K562 treated with DMSO at 1 percent for 24 hours (cell line): ENCODE results near the gene OR2L8. TPM values are rescaled to one million over a fixed set of nuclear protein-coding genes. Genes with fewer than 3 reads are reported as not detected.

Experiments used
- total RNA-seq: library from RNA; unstranded; fragments of 300-600 nt; gene quantifications from 2 replicates; pipeline ENCODE4 v1.2.3, GENCODE V29; 2022; ENCODE audit warnings: low read depth; ENCODE audit not compliant: insufficient read depth

Gene OR2L8
- total RNA-seq = not detected in 2 replicates

GRCh38 chr1:247948558-247948957 lies at the start of gene OR2L8:
Gene OR2L8, plus strand, starts transcription at chr1:247948858. Its CDS starts 0 bp downstream, at chr1:247948858.

GRCh38 chr1:247919952-247920351 lies 28.7 kb upstream of the OR2L8 start, which contains the start of gene OR2T8:
Gene OR2T8, plus strand, starts transcription at chr1:247920252. Its CDS starts 766 bp downstream, at chr1:247921018.

GRCh38 chr1:247924868-247925267 lies 23.8 kb upstream of the OR2L8 start, which contains the start of gene OR2AJ1:
Gene OR2AJ1, plus strand, starts transcription at chr1:247924889. Its CDS starts 8,880 bp downstream, at chr1:247933769.

GRCh38 chr1:247964933-247965332 lies 16.3 kb downstream of the OR2L8 start, which contains the start of gene OR2AK2:
Gene OR2AK2, plus strand, starts transcription at chr1:247965233. Its CDS starts 144 bp downstream, at chr1:247965377.

Other genes with a start within 250 kb of the OR2L8 start
- not detected in 2 replicates for gene OR6F1, start 232.2 kb upstream of the OR2L8 start, total RNA-seq
- not detected in 2 replicates for gene OR14K1, start 210.2 kb upstream of the OR2L8 start, total RNA-seq
- gene OR14A2, start 200.7 kb upstream of the OR2L8 start, total RNA-seq = not detected in 2 replicates
- gene OR1C1, start 188.3 kb upstream of the OR2L8 start, total RNA-seq = not detected in 2 replicates
- not detected in 2 replicates for gene OR14A16, start 124.7 kb upstream of the OR2L8 start, total RNA-seq
- not detected in 2 replicates for gene OR11L1, start 107.0 kb upstream of the OR2L8 start, total RNA-seq
- gene TRIM58, start 91.7 kb upstream of the OR2L8 start, total RNA-seq = 23.0 and 23.6 TPM in 2 replicates
- gene OR2W3, start 53.3 kb upstream of the OR2L8 start, total RNA-seq = 5.8 and 5.9 TPM in 2 replicates
- gene OR2T8, start 28.6 kb upstream of the OR2L8 start, total RNA-seq = 0.37 TPM in 1 of 2 replicates, not detected in the other
- not detected in 2 replicates for gene OR2AJ1, start 24.0 kb upstream of the OR2L8 start, total RNA-seq
- not detected in 2 replicates for gene OR2AK2, start 16.4 kb downstream of the OR2L8 start, total RNA-seq
- not detected in 2 replicates for gene OR2L5, start 64.8 kb downstream of the OR2L8 start, total RNA-seq
- not detected in 2 replicates for gene OR2L2, start 81.2 kb downstream of the OR2L8 start, total RNA-seq
- not detected in 2 replicates for gene OR2L3, start 98.0 kb downstream of the OR2L8 start, total RNA-seq
- not detected in 2 replicates for gene OR2L13, start 146.3 kb downstream of the OR2L8 start, total RNA-seq
- gene OR2M5, start 196.3 kb downstream of the OR2L8 start, total RNA-seq = not detected in 2 replicates
- not detected in 2 replicates for gene OR2M2, start 226.0 kb downstream of the OR2L8 start, total RNA-seq
- gene OR2M3, start 248.4 kb downstream of the OR2L8 start, total RNA-seq = not detected in 2 replicates